TTC549 (cell line): ENCODE data around the gene IGFBP2.

Experiments used
- FAIRE-seq: peaks from 2 replicates; lab custom pipeline; 2012; peaks lifted over from hg19 to GRCh38; lab: Jason Lieb, UNC

Gene IGFBP2

GRCh38 chr2:216713691-216714336 is 80.6 kb downstream of the IGFBP2 start:
- no peak for FAIRE-seq
